ENCODE results near the gene CPEB2. TPM values are rescaled to one million over a fixed set of nuclear protein-coding genes. Genes with fewer than 3 reads are reported as not detected.

CPEB2 gene
- total and polyA plus RNA-seq, 2 of the 8 experiments (the other 6 are each of a cell fraction or from before 2014, with no cell fraction given), result 0.39 to 1.9 TPM

- Histone ChIP-seq H3K79me1 (ENCODE audit: low read depth, low read length) (no peaks in the 10 kb centered on the region), H3K14ac (ENCODE audit: insufficient read length) (no peak overlapping the region), H3K9me3 (ENCODE audit: insufficient read depth in 2 of 2, low read depth in 1 of 2, low read length in 1 of 2) (no peaks in the 10 kb centered on the region), H3K9ac (replicated peaks in 1 of 4; ENCODE audit: extremely low read depth in 1 of 4, low read depth in 3 of 4, low read length in 3 of 4) (no peak overlapping the region), H2BK120ac (replicated peaks; ENCODE audit: low read depth, low read length) (no peak overlapping the region), H2BK5ac (ENCODE audit: low read depth, low read length) (no peak overlapping the region), H4K5ac (ENCODE audit: insufficient read length, low read depth, low read length) (no peak overlapping the region), H3K4me2 (ENCODE audit: insufficient read depth in 1 of 2, low read depth in 2 of 2, low read length in 2 of 2) (no peak overlapping the region), H3K27ac (ENCODE audit: low read depth, low read length) (no peak overlapping the region), H3K56ac (replicated peaks; ENCODE audit: insufficient read length, low read depth, low read length) (no peak overlapping the region), H3K4me1 (replicated peaks in 1 of 4; ENCODE audit: control insufficient read depth in 3 of 4, insufficient read depth in 4 of 4, low read length in 3 of 4) (peaks cover 0 to 13% (median under 1%) of the 10 kb centered on the region in 4 experiments; a peak in 3 of 7 replicates), H3K23me2 (ENCODE audit: low read depth, low read length) (no peaks in the 10 kb centered on the region), H2BK20ac (ENCODE audit: low read length) (no peak overlapping the region), H3K4ac (replicated peaks; ENCODE audit: insufficient read length, low read depth, low read length) (no peak overlapping the region), H3K36me3 (ENCODE audit: control insufficient read depth in 2 of 4, insufficient read depth in 4 of 4, low read length in 3 of 4) (no peaks in the 10 kb centered on the region), H2AK5ac (ENCODE audit: low read depth, low read length) (no peak overlapping the region), H2BK12ac (ENCODE audit: low read depth, low read length) (no peak overlapping the region), H2AFZ (ENCODE audit: low read length) (no peak overlapping the region), H4K91ac (replicated peaks; ENCODE audit: insufficient read length, low read length) (no peak overlapping the region), H3K27me3 (replicated peaks in 1 of 4; ENCODE audit: control insufficient read depth in 3 of 4, extremely low read depth in 1 of 4, insufficient read depth in 3 of 4, low read length in 3 of 4) (no peaks in the 10 kb centered on the region), H4K8ac (ENCODE audit: extremely low read depth, insufficient read depth, low read length) (no peak overlapping the region), H3K18ac (ENCODE audit: extremely low read depth, low read length) (no peak overlapping the region), H4K20me1 (replicated peaks in 1 of 2; ENCODE audit: control insufficient read depth in 1 of 2, insufficient read depth in 2 of 2, low read length in 2 of 2) (no peaks in the 10 kb centered on the region), H3K79me2 (ENCODE audit: control insufficient read depth in 1 of 2, insufficient read depth in 2 of 2, low read length in 2 of 2) (no peaks in the 10 kb centered on the region), H2BK15ac (ENCODE audit: low read length) (no peak overlapping the region), H3K4me3 (ENCODE audit: extremely low read depth in 1 of 4, insufficient read depth in 2 of 4, low read depth in 3 of 4, low read length in 4 of 4) (no peak overlapping the region), H3K23ac (ENCODE audit: insufficient read length) (no peak overlapping the region)
- 89% methylated on average over 3 of the region's 3 CpGs; no CpG with 5 or more reads in 1 of the 2 experiments for WGBS, 2 experiments (ENCODE audit: extremely low coverage in 1 of 2, insufficient coverage in 1 of 2, insufficient read length in 1 of 2, insufficient replicate concordance in 2 of 2, low coverage in 1 of 2, low lambda C conversion rate in 2 of 2, missing lambda C conversion rate in 1 of 2)
- DNase-seq (ENCODE audit: low read depth in 1 of 2, low spot score in 2 of 2) (no peak), FAIRE-seq (no peak)
- CTCF ChIA-PET (ENCODE audit: partially characterized antibody), result interaction anchor here (0.8 kb wide), 1 partner anchor 30 kb away, joined by 3 read pairs; no protein-coding TSS in a partner anchor
- POLR2A ChIA-PET (ENCODE audit: partially characterized antibody), result interaction anchor here (0.6 kb wide), 1 partner anchor 306 kb away, joined by 3 read pairs; no protein-coding TSS in a partner anchor
- TF ChIP-seq NRF1 (IDR thresholded peaks at IDR 0.05; ENCODE audit: low read depth, low read length), result no peak
- TF ChIP-seq SP1 (IDR thresholded peaks at IDR 0.05; ENCODE audit: low read depth, low read length), result no peak
- no peak for TF ChIP-seq RBBP5 (IDR thresholded peaks at IDR 0.05; ENCODE audit: borderline replicate concordance, low read depth, low read length)
- no peak for TF ChIP-seq EZH2 (IDR thresholded peaks at IDR 0.05; ENCODE audit: low read depth, low read length, severe bottlenecking)
- no peak for TF ChIP-seq PHF8 (conservative IDR thresholded peaks at IDR 0.05; ENCODE audit: low read depth, low read length)
- no peak for TF ChIP-seq KDM1A (IDR thresholded peaks at IDR 0.05; ENCODE audit: borderline replicate concordance, low read length)
- TF ChIP-seq EP300 (IDR thresholded peaks at IDR 0.05; ENCODE audit: borderline replicate concordance in 1 of 2, low read depth in 2 of 2, low read length in 2 of 2), result no peak
Observed at GRCh38 chr4:15012017-15012788, 9.9 kb downstream of the CPEB2 start.

Measured in H1 (cell line).